HepG2 (cell line): ENCODE results near the gene PALM3. TPM values are rescaled to one million over a fixed set of nuclear protein-coding genes. Genes with fewer than 3 reads are reported as not detected.

Experiments
- ATAC-seq: fragments of 200-7000 bp; cut with Tn5 transposase; 3 replicates; pipeline ENCODE4 v1.9.1; 2020; ENCODE audit warnings: mild to moderate bottlenecking, moderate library complexity
- BruUV-seq: library from RNA; stranded (reverse); fragments of 400-500 nt; replicated peaks from 2 replicates; lab custom pipeline; 2021; lab: Mats Ljungman, UMichigan
- CTCF ChIA-PET: fragments of 300-600 bp; formaldehyde crosslinking; extraction: SDS; loops from one replicate; lab custom pipeline; 2021; ENCODE audit warnings: low total read pairs, inconsistent platforms, low intra/inter-chr PET ratio; lab: Yijun Ruan, JAX
- POLR2A ChIA-PET: fragments of 350-600 bp; sonication (Branson Sonifier 250); formaldehyde crosslinking; loops from one replicate; lab custom pipeline; 2020; ENCODE audit warnings: antibody characterized with exemption, inconsistent platforms; lab: Yijun Ruan, JAX
- DNase-seq: peaks from one replicate; pipeline ENCODE4 v3.0.0-alpha.2; 2015; ENCODE audit warnings: low spot score
- FAIRE-seq: peaks from 3 replicates; lab custom pipeline; 2011; peaks lifted over from hg19 to GRCh38; lab: Jason Lieb, UNC
- H2AFZ ChIP-seq: one replicate; pipeline ENCODE4 v1.6.1; 2011; ENCODE audit warnings: low read length, inconsistent platforms
- H3K27ac ChIP-seq: fragments of 300-600 bp; 3 replicates; pipeline ENCODE4 v1.8.0; 2011; ENCODE audit warnings: mixed run types, mild to moderate bottlenecking, mixed read lengths, low read length, inconsistent platforms; ENCODE audit not compliant: insufficient read depth; ENCODE audit errors: extremely low read length
- H3K27me3 ChIP-seq, 2 experiments: fragments of 200-600 bp in 1 of 2; 2 replicates in 1 of 2; 3 replicates in 1 of 2; pipeline versions ENCODE4 v1.6.0 to v1.8.0; 2011; ENCODE audit warnings: low read length in 2 of 2, mild to moderate bottlenecking in 2 of 2, moderate library complexity in 2 of 2, inconsistent platforms in 1 of 2; ENCODE audit not compliant: insufficient read depth in 2 of 2, control insufficient read depth in 1 of 2
- H3K36me3 ChIP-seq, 2 experiments: fragments of 200-600 bp in 1 of 2; replicated peaks in 1 of 2; 2 replicates in 1 of 2; 3 replicates in 1 of 2; pipeline versions ENCODE4 v1.5.1 to v1.8.0; 2011; ENCODE audit warnings: low read length in 2 of 2, inconsistent platforms in 1 of 2; ENCODE audit not compliant: insufficient read depth in 2 of 2, control insufficient read depth in 1 of 2
- H3K4me1 ChIP-seq: 2 replicates; pipeline ENCODE4 v1.5.1; 2012; ENCODE audit warnings: low read length, inconsistent platforms; ENCODE audit not compliant: insufficient read depth
- H3K4me2 ChIP-seq: 2 replicates; pipeline ENCODE4 v1.6.0; 2011; ENCODE audit warnings: low read depth, low read length, inconsistent platforms
- H3K4me3 ChIP-seq, 3 experiments: fragments of 200-600 bp in 1 of 3; sonication (generic), shearing (Covaris generic) in 1 of 3; replicated peaks in 1 of 3; 2 replicates each; pipeline ENCODE4 v1.5.1; 2011 to 2016; ENCODE audit warnings: low read length in 3 of 3, inconsistent platforms in 2 of 3, low read depth in 2 of 3, mild to moderate bottlenecking in 2 of 3, control low read depth in 1 of 3, mixed read lengths in 1 of 3; ENCODE audit not compliant: insufficient read depth in 1 of 3
- H3K79me2 ChIP-seq: one replicate; pipeline ENCODE4 v1.6.1; 2011; ENCODE audit warnings: low read length, inconsistent platforms; ENCODE audit not compliant: insufficient read depth
- H3K9ac ChIP-seq: 2 replicates; pipeline ENCODE4 v1.6.0; 2011; ENCODE audit warnings: mild to moderate bottlenecking, low read depth, low read length, inconsistent platforms; ENCODE audit not compliant: insufficient read depth
- H3K9me3 ChIP-seq: 2 replicates; pipeline ENCODE4 v1.5.1; 2012; ENCODE audit warnings: mild to moderate bottlenecking, low read length
- H4K20me1 ChIP-seq: 2 replicates; pipeline ENCODE4 v1.6.0; 2011; ENCODE audit warnings: inconsistent platforms, mild to moderate bottlenecking, low read length, moderate library complexity; ENCODE audit not compliant: insufficient read depth
- ATM ChIP-seq: fragments of 450-650 bp; IDR thresholded peaks from 2 replicates; pipeline ENCODE4 v1.7.1; 2017; ENCODE audit warnings: mild to moderate bottlenecking, borderline replicate concordance
- HOXA5 ChIP-seq: sonication (generic); formaldehyde crosslinking; IDR thresholded peaks from 2 replicates; pipeline ENCODE4 v1.4.0; 2020; ENCODE audit warnings: missing genetic modification reagents
- HOXD1 ChIP-seq: sonication (generic); formaldehyde crosslinking; IDR thresholded peaks from 2 replicates; pipeline ENCODE4 v1.5.0; 2020; ENCODE audit warnings: missing genetic modification reagents
- NCOA2 ChIP-seq: sonication (generic); formaldehyde crosslinking; IDR thresholded peaks from 2 replicates; pipeline ENCODE4 v1.8.0; 2022; ENCODE audit warnings: inconsistent platforms
- NFE2L1 ChIP-seq: sonication (generic); formaldehyde crosslinking; IDR thresholded peaks from 2 replicates; pipeline ENCODE4 v1.4.0; 2020; ENCODE audit warnings: missing genetic modification reagents, mild to moderate bottlenecking, borderline replicate concordance
- REL ChIP-seq: sonication (generic); formaldehyde crosslinking; conservative IDR thresholded peaks from 2 replicates; pipeline ENCODE4 v1.8.0; 2022; ENCODE audit warnings: mild to moderate bottlenecking, missing genetic modification reagents, moderate library complexity
- SRF ChIP-seq: IDR thresholded peaks from 2 replicates; pipeline ENCODE4 v1.6.1; 2011; ENCODE audit warnings: mild to moderate bottlenecking, low read depth, low read length, moderate library complexity
- THAP8 ChIP-seq: sonication (generic); formaldehyde crosslinking; IDR thresholded peaks from 2 replicates; pipeline ENCODE4 v1.5.1; 2020; ENCODE audit warnings: missing genetic modification reagents, mild to moderate bottlenecking, borderline replicate concordance
- ZNF24 ChIP-seq: fragments of 450-650 bp; IDR thresholded peaks from 2 replicates; pipeline ENCODE4 v1.6.1; 2017; ENCODE audit warnings: antibody characterized with exemption, mild to moderate bottlenecking
- ZNF629 ChIP-seq: sonication (generic); formaldehyde crosslinking; conservative IDR thresholded peaks from 2 replicates; pipeline ENCODE4 v1.5.0; 2020; ENCODE audit warnings: missing genetic modification reagents
- ZNF703 ChIP-seq: sonication (generic); formaldehyde crosslinking; IDR thresholded peaks from 2 replicates; pipeline ENCODE4 v1.5.1; 2020; ENCODE audit warnings: missing genetic modification reagents, mild to moderate bottlenecking, moderate library complexity, borderline replicate concordance
- ZNF773 ChIP-seq: sonication (generic); formaldehyde crosslinking; IDR thresholded peaks from 2 replicates; pipeline ENCODE4 v1.4.0; 2020; ENCODE audit warnings: missing genetic modification reagents, borderline replicate concordance
- ZNF891 ChIP-seq: sonication (generic); formaldehyde crosslinking; IDR thresholded peaks from 2 replicates; pipeline ENCODE4 v1.5.0; 2020; ENCODE audit warnings: mild to moderate bottlenecking, missing genetic modification reagents
- WGBS: methylation state at CpG from one replicate; pipeline ENCODE4 v1.1.6; 2017; ENCODE audit warnings: low lambda C conversion rate; 5-methylcytosine and 5-hydroxymethylcytosine counted together
- in situ Hi-C: cut with HindIII; loops from 2 replicates; pipeline ENCODE4 v1.10.0; 2017; ENCODE audit warnings: low pct_unique_long_range_greater_than_20kb; ENCODE audit not compliant: extremely low pct_ligation_motif_present
- intact Hi-C: fragments of 100-400 bp; cut with micrococcal nuclease; formaldehyde crosslinking; loops from one replicate; pipeline ENCODE4 v1.10.0; 2022; ENCODE audit not compliant: unreplicated experiment
- polyA plus RNA-seq, 8 experiments: library from polyadenylated mRNA; depleted of rRNA in 3 of 8; stranded (reverse) in 7 of 8; unstranded in 1 of 8; fragments of >200 nt; fragmentation: Illumina TruSeq in 4 of 8; extraction: Trizol in 4 of 8; gene quantifications; 2 replicates each; pipeline versions ENCODE4 v1.2.1 to v1.2.3, GENCODE V29; 2011 to 2016; ENCODE audit warnings: low read depth in 4 of 8, missing spikeins in 1 of 8, mixed read lengths in 1 of 8; ENCODE audit not compliant: insufficient read depth in 1 of 8
- total RNA-seq, 5 experiments: library from RNA; depleted of rRNA; stranded (reverse); fragments of >200 nt; fragmentation: Illumina TruSeq; extraction: Trizol; gene quantifications; 2 replicates each; pipeline ENCODE4 v1.2.3, GENCODE V29; 2016; ENCODE audit warnings: low read depth in 1 of 5
- TF ChIP-seq, protein P1 (sequence below): sonication (generic); formaldehyde crosslinking; IDR thresholded peaks from 2 replicates; pipeline ENCODE4 v1.5.1; 2020; ENCODE audit warnings: mild to moderate bottlenecking, missing genetic modification reagents, moderate library complexity
- TF ChIP-seq, protein P2 (sequence below): sonication (generic); formaldehyde crosslinking; IDR thresholded peaks from 2 replicates; pipeline ENCODE4 v1.4.0; 2020; ENCODE audit warnings: missing genetic modification reagents

Gene PALM3
- total and polyA plus RNA-seq, 2 of the 13 experiments (the other 11 are each of a cell fraction or from before 2014, with no cell fraction given): 0.79 to 2.4 TPM

DNA sequence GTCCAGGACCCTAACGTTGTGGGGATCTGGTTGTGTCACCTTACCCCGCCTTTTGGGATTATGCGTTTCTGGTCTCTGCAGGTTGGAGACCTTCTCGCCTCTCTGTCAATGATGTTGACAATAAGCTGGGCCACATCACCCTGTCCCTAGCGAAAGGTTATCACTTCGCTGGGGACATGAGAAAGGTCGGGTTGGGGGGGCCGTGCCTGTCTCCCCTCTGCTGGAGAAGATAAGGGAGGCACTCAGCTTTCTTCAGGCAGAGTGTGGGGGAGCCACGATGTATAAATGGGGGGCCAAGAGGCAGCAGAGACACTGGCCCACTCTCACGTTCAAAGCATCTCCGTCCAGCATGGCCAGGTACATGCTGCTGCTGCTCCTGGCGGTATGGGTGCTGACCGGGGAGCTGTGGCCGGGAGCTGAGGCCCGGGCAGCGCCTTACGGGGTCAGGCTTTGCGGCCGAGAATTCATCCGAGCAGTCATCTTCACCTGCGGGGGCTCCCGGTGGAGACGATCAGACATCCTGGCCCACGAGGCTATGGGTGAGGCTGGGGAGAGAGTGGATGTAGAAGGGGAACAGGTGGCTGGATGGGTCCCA, 33.9 kb downstream of the PALM3 start, which contains the start of gene RLN3:
Gene RLN3, plus strand, starts transcription at position 293 of the 595 bp plus-strand sequence. Its CDS starts 57 bp downstream, at position 350.
- H3K9me3 ChIP-seq: no peaks in the 10 kb centered on the region
- ATAC-seq (0 out of 3 replicates have a peak, but pooled peaks have one; percentile 12), DNase-seq (no peak), FAIRE-seq (no peak)
- H3K4me3 ChIP-seq: no peak within 1 kb of the TSS; a peak in 1 of 6 replicates
- TF ChIP-seq THAP8 (CRISPR knock-in tag): no peak
- no peak for TF ChIP-seq HOXA5 (CRISPR knock-in tag)
- no peak for TF ChIP-seq SRF
- TF ChIP-seq, protein P1, sequence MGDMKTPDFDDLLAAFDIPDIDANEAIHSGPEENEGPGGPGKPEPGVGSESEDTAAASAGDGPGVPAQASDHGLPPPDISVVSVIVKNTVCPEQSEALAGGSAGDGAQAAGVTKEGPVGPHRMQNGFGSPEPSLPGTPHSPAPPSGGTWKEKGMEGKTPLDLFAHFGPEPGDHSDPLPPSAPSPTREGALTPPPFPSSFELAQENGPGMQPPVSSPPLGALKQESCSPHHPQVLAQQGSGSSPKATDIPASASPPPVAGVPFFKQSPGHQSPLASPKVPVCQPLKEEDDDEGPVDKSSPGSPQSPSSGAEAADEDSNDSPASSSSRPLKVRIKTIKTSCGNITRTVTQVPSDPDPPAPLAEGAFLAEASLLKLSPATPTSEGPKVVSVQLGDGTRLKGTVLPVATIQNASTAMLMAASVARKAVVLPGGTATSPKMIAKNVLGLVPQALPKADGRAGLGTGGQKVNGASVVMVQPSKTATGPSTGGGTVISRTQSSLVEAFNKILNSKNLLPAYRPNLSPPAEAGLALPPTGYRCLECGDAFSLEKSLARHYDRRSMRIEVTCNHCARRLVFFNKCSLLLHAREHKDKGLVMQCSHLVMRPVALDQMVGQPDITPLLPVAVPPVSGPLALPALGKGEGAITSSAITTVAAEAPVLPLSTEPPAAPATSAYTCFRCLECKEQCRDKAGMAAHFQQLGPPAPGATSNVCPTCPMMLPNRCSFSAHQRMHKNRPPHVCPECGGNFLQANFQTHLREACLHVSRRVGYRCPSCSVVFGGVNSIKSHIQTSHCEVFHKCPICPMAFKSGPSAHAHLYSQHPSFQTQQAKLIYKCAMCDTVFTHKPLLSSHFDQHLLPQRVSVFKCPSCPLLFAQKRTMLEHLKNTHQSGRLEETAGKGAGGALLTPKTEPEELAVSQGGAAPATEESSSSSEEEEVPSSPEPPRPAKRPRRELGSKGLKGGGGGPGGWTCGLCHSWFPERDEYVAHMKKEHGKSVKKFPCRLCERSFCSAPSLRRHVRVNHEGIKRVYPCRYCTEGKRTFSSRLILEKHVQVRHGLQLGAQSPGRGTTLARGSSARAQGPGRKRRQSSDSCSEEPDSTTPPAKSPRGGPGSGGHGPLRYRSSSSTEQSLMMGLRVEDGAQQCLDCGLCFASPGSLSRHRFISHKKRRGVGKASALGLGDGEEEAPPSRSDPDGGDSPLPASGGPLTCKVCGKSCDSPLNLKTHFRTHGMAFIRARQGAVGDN (CRISPR knock-in tag): peak; percentile 44; the same call in 1 of the 2 replicates
- TF ChIP-seq, protein P2, sequence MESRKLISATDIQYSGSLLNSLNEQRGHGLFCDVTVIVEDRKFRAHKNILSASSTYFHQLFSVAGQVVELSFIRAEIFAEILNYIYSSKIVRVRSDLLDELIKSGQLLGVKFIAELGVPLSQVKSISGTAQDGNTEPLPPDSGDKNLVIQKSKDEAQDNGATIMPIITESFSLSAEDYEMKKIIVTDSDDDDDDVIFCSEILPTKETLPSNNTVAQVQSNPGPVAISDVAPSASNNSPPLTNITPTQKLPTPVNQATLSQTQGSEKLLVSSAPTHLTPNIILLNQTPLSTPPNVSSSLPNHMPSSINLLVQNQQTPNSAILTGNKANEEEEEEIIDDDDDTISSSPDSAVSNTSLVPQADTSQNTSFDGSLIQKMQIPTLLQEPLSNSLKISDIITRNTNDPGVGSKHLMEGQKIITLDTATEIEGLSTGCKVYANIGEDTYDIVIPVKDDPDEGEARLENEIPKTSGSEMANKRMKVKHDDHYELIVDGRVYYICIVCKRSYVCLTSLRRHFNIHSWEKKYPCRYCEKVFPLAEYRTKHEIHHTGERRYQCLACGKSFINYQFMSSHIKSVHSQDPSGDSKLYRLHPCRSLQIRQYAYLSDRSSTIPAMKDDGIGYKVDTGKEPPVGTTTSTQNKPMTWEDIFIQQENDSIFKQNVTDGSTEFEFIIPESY (CRISPR knock-in tag): peak; percentile 20; the same call in 1 of the 2 replicates
- no peak for TF ChIP-seq ZNF703 (CRISPR knock-in tag)
- no peak for TF ChIP-seq ZNF891 (CRISPR knock-in tag)
- TF ChIP-seq REL (CRISPR knock-in tag): no peak
- no peak for TF ChIP-seq ZNF629 (CRISPR knock-in tag)
- TF ChIP-seq ZNF24: no peak
- TF ChIP-seq NFE2L1 (CRISPR knock-in tag): no peak
- no peak for TF ChIP-seq ATM
- no peak for TF ChIP-seq NCOA2 (CRISPR knock-in tag)
- no peak for TF ChIP-seq ZNF773 (CRISPR knock-in tag)
- TF ChIP-seq HOXD1 (CRISPR knock-in tag): no peak
- BruUV-seq: no TSS peak
- 14% methylated on average over 24 of the region's 24 CpGs for WGBS
- intact Hi-C loops: no loop called here
- no peak within 1 kb of the TSS for H3K27ac ChIP-seq
- no peaks in the 10 kb centered on the region for H3K79me2 ChIP-seq
- ChIA-PET POLR2A (no interaction called here), CTCF (no interaction called here)
- no peaks in the 10 kb centered on the region for H4K20me1 ChIP-seq
- peak within 1 kb of the TSS; percentile 28; the same call in 1 of the 2 replicates for H3K4me2 ChIP-seq
- no peak within 1 kb of the TSS for H3K9ac ChIP-seq
- no peaks in the 10 kb centered on the region for H3K36me3 ChIP-seq
- H3K4me1 ChIP-seq: peaks cover 39% of the 10 kb centered on the region
- H3K27me3 ChIP-seq: peaks cover 0 to 19% of the 10 kb centered on the region in 2 experiments; a peak in 4 of 5 replicates
- in situ Hi-C loops: no loop called here
- H2AFZ ChIP-seq: no peak within 1 kb of the TSS
